H9 (cell line): ENCODE measurements around the gene ERICH4. TPM values are rescaled to one million over a fixed set of nuclear protein-coding genes. Genes with fewer than 3 reads are reported as not detected.

Experiments
- DNase-seq: peaks from one replicate; pipeline ENCODE4 v3.0.0-alpha.2; 2017
- H2AFZ ChIP-seq: one replicate; pipeline ENCODE4 v1.6.1; 2013; ENCODE audit warnings: mild to moderate bottlenecking, low read length, control low read depth, moderate library complexity
- H2AK5ac ChIP-seq: 2 replicates; pipeline ENCODE4 v1.6.1; 2013; ENCODE audit warnings: low read length, control low read depth, mixed read lengths; ENCODE audit not compliant: insufficient read length
- H2BK120ac ChIP-seq: one replicate; pipeline ENCODE4 v1.6.1; 2013; ENCODE audit warnings: low read depth, mild to moderate bottlenecking, low read length, control low read depth, inconsistent platforms; ENCODE audit not compliant: poor library complexity, severe bottlenecking
- H2BK12ac ChIP-seq: 2 replicates; pipeline ENCODE4 v1.6.1; 2013; ENCODE audit warnings: low read length, control low read depth, mixed read lengths, low read depth; ENCODE audit not compliant: insufficient read length
- H2BK15ac ChIP-seq: 2 replicates; pipeline ENCODE4 v1.6.1; 2013; ENCODE audit warnings: low read depth, low read length, control low read depth
- H2BK20ac ChIP-seq: one replicate; pipeline ENCODE4 v1.6.1; 2013; ENCODE audit warnings: low read depth, mild to moderate bottlenecking, low read length, control low read depth, inconsistent platforms; ENCODE audit not compliant: poor library complexity, severe bottlenecking
- H2BK5ac ChIP-seq: 2 replicates; pipeline ENCODE4 v1.6.1; 2013; ENCODE audit warnings: low read length, control low read depth, mixed read lengths; ENCODE audit not compliant: insufficient read length
- H3K14ac ChIP-seq: 2 replicates; pipeline ENCODE4 v1.6.1; 2013; ENCODE audit warnings: low read length, control low read depth; ENCODE audit not compliant: insufficient read depth
- H3K18ac ChIP-seq: 2 replicates; pipeline ENCODE4 v1.6.1; 2013; ENCODE audit warnings: low read depth, mild to moderate bottlenecking, mixed read lengths, low read length, control low read depth; ENCODE audit not compliant: insufficient read length
- H3K23ac ChIP-seq: 2 replicates; pipeline ENCODE4 v1.6.1; 2013; ENCODE audit warnings: low read length, control low read depth, mixed read lengths, low read depth; ENCODE audit not compliant: insufficient read length
- H3K23me2 ChIP-seq: 2 replicates; pipeline ENCODE4 v1.6.1; 2013; ENCODE audit warnings: low read depth, mild to moderate bottlenecking, mixed read lengths, low read length, control low read depth; ENCODE audit not compliant: insufficient read length, poor library complexity, severe bottlenecking
- H3K27ac ChIP-seq: 2 replicates; pipeline ENCODE4 v1.5.1; 2013; ENCODE audit warnings: low read length, control low read depth, mixed read lengths, low read depth; ENCODE audit not compliant: insufficient read length
- H3K27me3 ChIP-seq: 2 replicates; pipeline ENCODE4 v1.6.1; 2013; ENCODE audit warnings: low read length, control low read depth, inconsistent platforms; ENCODE audit not compliant: insufficient read depth
- H3K4ac ChIP-seq: 2 replicates; pipeline ENCODE4 v1.6.1; 2013; ENCODE audit warnings: low read depth, mild to moderate bottlenecking, control low read depth, inconsistent platforms, low read length, moderate library complexity
- H3K4me1 ChIP-seq: 2 replicates; pipeline ENCODE4 v1.6.1; 2013; ENCODE audit warnings: low read length, control low read depth, inconsistent platforms; ENCODE audit not compliant: insufficient read depth
- H3K4me2 ChIP-seq: 2 replicates; pipeline ENCODE4 v1.6.1; 2013; ENCODE audit warnings: low read length, control low read depth, mixed read lengths; ENCODE audit not compliant: insufficient read length, insufficient read depth
- H3K56ac ChIP-seq: 2 replicates; pipeline ENCODE4 v1.6.1; 2013; ENCODE audit warnings: low read depth, mild to moderate bottlenecking, mixed read lengths, low read length, control low read depth; ENCODE audit not compliant: insufficient read length
- H3K79me1 ChIP-seq: 2 replicates; pipeline ENCODE4 v1.6.1; 2013; ENCODE audit warnings: low read depth, mild to moderate bottlenecking, moderate library complexity, low read length, control low read depth, inconsistent platforms; ENCODE audit not compliant: insufficient read depth, poor library complexity, severe bottlenecking
- H3K79me2 ChIP-seq: 2 replicates; pipeline ENCODE4 v1.6.1; 2013; ENCODE audit warnings: low read length, control low read depth, inconsistent platforms; ENCODE audit not compliant: insufficient read depth
- H3K9ac ChIP-seq: 2 replicates; pipeline ENCODE4 v1.6.1; 2013; ENCODE audit warnings: low read length, control low read depth, mixed read lengths; ENCODE audit not compliant: insufficient read length; ENCODE audit errors: extremely low read depth
- H3K9me3 ChIP-seq: one replicate; pipeline ENCODE4 v1.6.1; 2013; ENCODE audit warnings: low read depth, low read length, inconsistent platforms; ENCODE audit not compliant: control insufficient read depth
- H3T11ph ChIP-seq: one replicate; pipeline ENCODE4 v1.6.1; 2013; ENCODE audit warnings: mild to moderate bottlenecking, low read length, control low read depth, inconsistent platforms
- H4K20me1 ChIP-seq: one replicate; pipeline ENCODE4 v1.6.1; 2013; ENCODE audit not compliant: control insufficient read depth, insufficient read length, insufficient read depth
- H4K5ac ChIP-seq: 2 replicates; pipeline ENCODE4 v1.6.1; 2013; ENCODE audit warnings: low read depth, mild to moderate bottlenecking, mixed read lengths, low read length, control low read depth; ENCODE audit not compliant: insufficient read length
- H4K8ac ChIP-seq: replicated peaks from 2 replicates; pipeline ENCODE4 v1.6.1; 2013; ENCODE audit warnings: low read length, control low read depth, mixed read lengths, low read depth; ENCODE audit not compliant: insufficient read length
- H4K91ac ChIP-seq: 2 replicates; pipeline ENCODE4 v1.6.1; 2013; ENCODE audit warnings: low read depth, mild to moderate bottlenecking, moderate library complexity, mixed read lengths, low read length, control low read depth; ENCODE audit not compliant: insufficient read length
- H3K27ac Mint-ChIP-seq, 3 experiments: 2 replicates in 2 of 3; 3 replicates in 1 of 3; pipeline ENCODE4 v1.8.0; 2020 to 2021; ENCODE audit warnings: mixed read lengths in 3 of 3, mild to moderate bottlenecking in 1 of 3, moderate library complexity in 1 of 3
- H3K27me3 Mint-ChIP-seq: 2 replicates; pipeline ENCODE4 v1.8.0; 2021; ENCODE audit warnings: low read depth, mild to moderate bottlenecking, moderate library complexity, mixed read lengths
- H3K36me3 Mint-ChIP-seq, 3 experiments: 2 replicates in 2 of 3; 3 replicates in 1 of 3; pipeline ENCODE4 v1.8.0; 2020 to 2021; ENCODE audit warnings: low read depth in 3 of 3, mixed read lengths in 3 of 3; ENCODE audit not compliant: insufficient read depth in 1 of 3
- H3K4me1 Mint-ChIP-seq, 2 experiments: 2 replicates each; pipeline ENCODE4 v1.8.0; 2020; ENCODE audit warnings: mixed read lengths in 2 of 2
- H3K4me3 Mint-ChIP-seq, 2 experiments: 2 replicates in 1 of 2; 3 replicates in 1 of 2; pipeline ENCODE4 v1.8.0; 2020 to 2021; ENCODE audit warnings: mild to moderate bottlenecking in 2 of 2, mixed read lengths in 2 of 2, moderate library complexity in 1 of 2
- H3K9me3 Mint-ChIP-seq, 2 experiments: 2 replicates in 1 of 2; 3 replicates in 1 of 2; pipeline ENCODE4 v1.8.0; 2020; ENCODE audit warnings: mild to moderate bottlenecking in 2 of 2, mixed read lengths in 2 of 2, moderate library complexity in 1 of 2
- WGBS: extraction: QIAGEN DNeasy Blood & Tissue Kit; methylation state at CpG from one replicate; pipeline ENCODE4 v1.1.7; 2013; ENCODE audit warnings: missing lambda C conversion rate, low lambda C conversion rate, mixed read lengths; ENCODE audit not compliant: insufficient read length; ENCODE audit errors: extremely low coverage; 5-methylcytosine and 5-hydroxymethylcytosine counted together
- total RNA-seq: library from RNA; stranded (reverse); gene quantifications from 2 replicates; pipeline ENCODE4 v1.2.1, GENCODE V29; 2021
- TF ChIP-seq, protein P1 (sequence below): fragments of 200-600 bp; sonication (generic); conservative IDR thresholded peaks from 3 replicates; pipeline ENCODE4 v1.8.0; 2021; ENCODE audit warnings: antibody characterized with exemption, mild to moderate bottlenecking

ERICH4 gene
- total RNA-seq, 1 experiment from 2014 or later = not detected

DNA sequence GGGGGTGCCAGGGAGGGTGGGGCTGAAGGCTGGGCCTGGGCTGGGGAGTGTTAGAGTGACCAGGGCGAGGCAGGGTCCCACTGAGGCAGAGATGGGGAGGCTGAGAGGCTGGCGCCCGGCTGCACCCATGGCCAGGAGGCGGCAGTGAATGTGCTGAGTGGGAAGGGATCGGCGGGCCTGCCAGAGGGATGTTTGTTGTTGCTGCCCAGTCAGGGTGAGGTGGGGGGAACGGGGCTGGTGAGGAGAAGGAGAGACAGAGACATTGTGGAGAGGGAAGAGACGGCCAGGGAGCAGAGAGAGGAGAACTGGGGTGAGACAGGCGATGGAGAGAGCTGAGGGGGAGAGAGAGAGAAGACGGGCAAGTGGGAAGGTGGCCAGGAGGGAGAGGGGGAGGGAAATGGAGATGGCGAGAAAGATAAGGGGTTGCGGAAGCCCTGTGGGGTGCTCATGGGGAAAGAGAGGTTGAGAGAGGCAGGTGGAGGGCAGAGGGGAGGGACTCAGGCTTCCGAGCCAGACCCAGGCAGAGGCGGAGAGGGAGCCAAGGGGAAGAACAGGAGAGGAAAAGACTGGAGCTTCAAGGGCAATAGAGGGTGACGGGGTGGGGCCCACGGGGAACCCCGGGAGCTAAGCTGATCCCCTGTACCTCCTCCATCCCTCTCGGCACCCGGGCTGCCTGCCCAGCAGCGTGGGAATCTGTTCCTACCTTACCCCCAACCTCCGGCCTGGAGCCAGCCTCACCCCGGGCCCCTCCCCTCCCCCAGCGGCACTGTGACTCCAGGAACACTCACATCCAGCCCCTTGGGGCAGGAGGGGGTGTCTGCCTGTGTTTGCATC is 15.1 kb upstream of the ERICH4 start:
- Histone ChIP-seq H3K4me2 (peak overlapping the region; percentile 80), H4K91ac (no peak overlapping the region), H3K4ac (no peak overlapping the region), H3K14ac (peak overlapping the region; percentile 44; the same call in 1 of the 2 replicates), H3K18ac (peak overlapping the region; percentile 22), H3K27me3 (no peaks in the 10 kb centered on the region), H3K27ac (no peak overlapping the region), H4K5ac (no peak overlapping the region), H3K23me2 (peaks cover 11% of the 10 kb centered on the region), H4K20me1 (no peaks in the 10 kb centered on the region), H2BK5ac (no peak overlapping the region), H2BK15ac (no peak overlapping the region), H3K9ac (no peak overlapping the region), H3K56ac (no peak overlapping the region), H2AK5ac (no peak overlapping the region), H2AFZ (no peak overlapping the region), H3K4me1 (no peaks in the 10 kb centered on the region), H3K9me3 (no peaks in the 10 kb centered on the region), H2BK120ac (no peak overlapping the region), H2BK20ac (no peak overlapping the region), H4K8ac (no peak overlapping the region), H3K79me2 (no peaks in the 10 kb centered on the region), H3T11ph (no peak overlapping the region), H2BK12ac (no peak overlapping the region), H3K79me1 (no peaks in the 10 kb centered on the region), H3K23ac (no peak overlapping the region)
- peak overlapping the region; percentile 48 to 84 for H3K4me3 Mint-ChIP-seq
- no peaks in the 10 kb centered on the region for H3K9me3 Mint-ChIP-seq
- TF ChIP-seq, protein P1, sequence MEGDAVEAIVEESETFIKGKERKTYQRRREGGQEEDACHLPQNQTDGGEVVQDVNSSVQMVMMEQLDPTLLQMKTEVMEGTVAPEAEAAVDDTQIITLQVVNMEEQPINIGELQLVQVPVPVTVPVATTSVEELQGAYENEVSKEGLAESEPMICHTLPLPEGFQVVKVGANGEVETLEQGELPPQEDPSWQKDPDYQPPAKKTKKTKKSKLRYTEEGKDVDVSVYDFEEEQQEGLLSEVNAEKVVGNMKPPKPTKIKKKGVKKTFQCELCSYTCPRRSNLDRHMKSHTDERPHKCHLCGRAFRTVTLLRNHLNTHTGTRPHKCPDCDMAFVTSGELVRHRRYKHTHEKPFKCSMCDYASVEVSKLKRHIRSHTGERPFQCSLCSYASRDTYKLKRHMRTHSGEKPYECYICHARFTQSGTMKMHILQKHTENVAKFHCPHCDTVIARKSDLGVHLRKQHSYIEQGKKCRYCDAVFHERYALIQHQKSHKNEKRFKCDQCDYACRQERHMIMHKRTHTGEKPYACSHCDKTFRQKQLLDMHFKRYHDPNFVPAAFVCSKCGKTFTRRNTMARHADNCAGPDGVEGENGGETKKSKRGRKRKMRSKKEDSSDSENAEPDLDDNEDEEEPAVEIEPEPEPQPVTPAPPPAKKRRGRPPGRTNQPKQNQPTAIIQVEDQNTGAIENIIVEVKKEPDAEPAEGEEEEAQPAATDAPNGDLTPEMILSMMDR = no peak
- H3K27ac Mint-ChIP-seq = peak overlapping the region in 2 of 3 experiments; percentile 18 to 57; a peak in 2 of 7 replicates
- no CpG with 5 or more reads among the region's 23 CpGs for WGBS
- DNase-seq = peak; percentile 39
- H3K4me1 Mint-ChIP-seq = peaks cover 14 to 29% of the 10 kb centered on the region in 2 experiments
- H3K27me3 Mint-ChIP-seq = no peaks in the 10 kb centered on the region
- peaks cover 14 to 29% (median 28%) of the 10 kb centered on the region in 3 experiments; a peak in 6 of 7 replicates for H3K36me3 Mint-ChIP-seq
